Amygdala (tissue), 56 donors: Measurements from ENCODE around the gene KLF2.
"Not testable (repeated sequence)": the region's sequence is repeated elsewhere in the genome, so short reads cannot be mapped to it uniquely, and the experiment has no call there.

Experiments used
- DNase-seq, 56 donors: peaks; one replicate each; lab custom pipeline; 2025; lab: John Stamatoyannopoulos, UW

Gene KLF2

DNA sequence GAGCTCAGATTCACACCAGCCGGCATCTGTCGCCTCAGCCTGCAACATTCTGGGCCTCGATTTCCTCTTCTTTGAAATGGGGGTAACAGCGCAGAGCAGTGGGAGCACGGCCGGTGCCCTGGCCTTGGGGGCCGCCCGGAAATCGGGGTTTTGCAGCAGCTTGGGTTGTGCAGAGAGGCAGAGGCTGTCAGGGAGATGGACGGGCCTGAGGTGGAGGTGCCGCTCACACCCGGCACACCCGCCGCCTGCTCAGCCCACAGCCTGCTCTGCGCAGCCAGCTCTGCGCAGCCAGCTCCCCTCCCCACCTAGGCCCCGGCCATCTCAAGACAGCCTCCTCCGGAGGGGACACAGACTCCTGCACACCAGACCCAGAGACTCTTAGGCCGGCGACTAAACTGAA, 10.6 kb downstream of the KLF2 start:
- no peak for DNase-seq

- no peak for DNase-seq
Measured at GRCh38 chr19:16336571-16336970, 11.9 kb downstream of the KLF2 start.

GRCh38 chr19:16337809-16338469, 13.3 kb downstream of the KLF2 start:
- DNase-seq: no peak

- DNase-seq: peak in 1 of 56 donors; percentile 11
Measured at GRCh38 chr19:16338470-16339360, 14.1 kb downstream of the KLF2 start.

DNA sequence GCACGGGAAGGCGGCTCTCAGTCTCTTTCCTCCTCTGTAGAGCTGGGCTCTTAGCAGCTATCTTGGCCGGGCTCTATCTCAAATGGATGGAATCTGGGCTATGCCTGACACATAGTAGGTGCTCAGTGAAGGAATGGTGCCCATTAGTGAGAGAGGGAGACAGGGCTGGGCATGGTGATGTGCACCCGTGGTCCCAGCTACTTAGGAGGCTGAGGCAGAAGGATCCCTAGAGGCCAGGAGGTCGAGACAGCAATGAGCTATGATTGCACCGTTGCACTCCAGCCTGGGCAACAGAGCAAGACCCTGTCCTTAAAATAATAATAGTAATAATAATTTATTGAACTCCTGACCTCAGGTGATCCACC, 14.7 kb downstream of the KLF2 start:
- DNase-seq: no peak

- no peak for DNase-seq
Measured at GRCh38 chr19:16340092-16340491, 15.5 kb downstream of the KLF2 start.

GRCh38 chr19:16340654-16341053, 16.0 kb downstream of the KLF2 start:
- DNase-seq: no peak

GRCh38 chr19:16342002-16342715, 17.5 kb downstream of the KLF2 start:
- DNase-seq: peak in 28 of 56 donors; percentile 5 to 67 (median 27)

GRCh38 chr19:16343156-16343555, 18.5 kb downstream of the KLF2 start:
- no peak for DNase-seq

DNA sequence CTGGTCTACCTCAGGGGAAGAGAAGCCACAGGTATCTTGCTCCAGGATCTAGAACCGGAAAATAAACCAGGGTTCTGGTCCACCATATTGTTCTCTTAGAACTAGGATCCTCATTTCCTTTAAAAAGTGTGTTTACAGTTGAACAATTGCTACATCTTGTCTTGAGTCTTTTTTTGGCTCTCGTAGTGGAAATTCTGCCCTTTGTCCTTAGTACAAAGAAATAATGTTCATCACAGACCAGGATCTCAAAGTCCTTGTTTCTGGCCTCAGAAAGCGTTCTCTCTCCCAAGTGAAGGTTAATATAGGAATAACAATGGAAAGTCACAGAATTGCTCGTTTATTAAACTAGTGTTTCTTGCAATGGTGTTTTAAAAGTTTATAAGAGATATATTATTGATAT, 20.8 kb downstream of the KLF2 start:
- no peak for DNase-seq

DNA sequence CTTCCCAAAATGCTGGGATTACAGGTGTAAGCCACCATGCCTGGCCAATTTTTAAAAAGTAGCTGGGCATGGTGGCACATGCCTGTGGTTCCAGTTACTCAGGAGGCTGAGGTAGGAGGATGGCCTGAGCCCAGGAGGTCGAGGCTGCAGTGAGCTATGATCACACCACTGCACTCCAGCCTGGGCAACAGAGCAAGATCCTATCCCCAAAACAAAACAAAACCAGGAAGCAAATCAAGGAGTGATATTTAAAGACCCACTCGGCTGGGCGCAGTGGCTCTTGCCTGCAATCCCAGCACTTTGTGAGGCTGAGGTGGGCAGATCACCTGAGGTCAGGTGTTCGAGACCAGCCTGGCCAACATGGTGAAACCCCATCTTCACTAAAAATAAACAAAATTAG, 22.5 kb downstream of the KLF2 start:
- DNase-seq: not testable (repeated sequence)

DNA sequence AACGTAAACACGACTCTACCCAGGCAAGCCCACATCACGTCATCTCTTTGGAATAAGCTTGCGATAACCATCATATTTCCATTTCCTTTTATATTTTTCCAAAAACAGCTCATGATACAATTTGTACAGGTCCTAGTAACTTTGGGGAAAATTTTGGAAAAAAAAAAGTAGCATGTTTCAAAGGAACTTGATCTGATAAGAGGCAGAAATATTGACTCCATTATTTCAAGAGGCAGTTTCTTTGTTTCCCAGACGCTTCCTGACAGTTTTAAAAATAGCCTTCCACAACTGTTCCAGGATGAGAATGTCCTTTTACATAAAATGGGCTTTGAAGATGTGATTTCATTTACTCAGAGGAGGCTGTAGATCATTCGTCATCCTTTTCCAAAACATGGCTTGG, 23.1 kb downstream of the KLF2 start:
- no peak for DNase-seq

GRCh38 chr19:16349551-16350152, 25.0 kb downstream of the KLF2 start:
- DNase-seq: no peak

DNA sequence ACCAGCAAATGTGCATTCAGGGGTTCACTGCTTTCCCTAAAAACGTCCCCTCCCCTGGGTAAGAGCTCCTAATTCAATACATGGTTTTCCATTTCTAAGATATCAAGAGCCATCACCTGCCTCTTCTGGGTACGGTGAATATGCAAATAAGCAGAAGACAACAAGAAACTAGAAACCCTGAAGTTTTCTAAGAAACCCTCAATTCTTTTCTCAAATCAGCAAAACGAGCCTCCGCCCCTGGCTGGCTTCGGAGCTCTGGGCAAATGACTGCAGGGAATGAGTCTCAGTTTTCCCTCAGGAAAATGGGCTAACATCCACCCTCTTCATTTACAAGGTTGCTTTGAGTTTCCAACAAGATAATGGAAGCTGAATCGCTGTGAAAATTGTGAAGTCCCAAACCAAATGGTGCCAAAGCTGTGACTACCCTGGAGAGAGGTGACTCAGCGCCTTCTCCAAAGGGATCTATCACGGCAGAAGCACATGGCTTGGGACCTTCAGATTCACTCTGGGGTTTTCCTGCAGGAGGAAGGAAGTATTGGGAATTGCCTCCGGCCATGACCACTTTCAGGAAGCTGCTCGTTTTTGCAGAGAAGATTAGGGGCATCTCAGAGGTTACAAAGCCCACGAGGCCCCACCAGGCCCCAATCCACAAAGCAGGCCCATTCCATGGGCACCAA, 26.6 kb downstream of the KLF2 start:
- no peak for DNase-seq

DNA sequence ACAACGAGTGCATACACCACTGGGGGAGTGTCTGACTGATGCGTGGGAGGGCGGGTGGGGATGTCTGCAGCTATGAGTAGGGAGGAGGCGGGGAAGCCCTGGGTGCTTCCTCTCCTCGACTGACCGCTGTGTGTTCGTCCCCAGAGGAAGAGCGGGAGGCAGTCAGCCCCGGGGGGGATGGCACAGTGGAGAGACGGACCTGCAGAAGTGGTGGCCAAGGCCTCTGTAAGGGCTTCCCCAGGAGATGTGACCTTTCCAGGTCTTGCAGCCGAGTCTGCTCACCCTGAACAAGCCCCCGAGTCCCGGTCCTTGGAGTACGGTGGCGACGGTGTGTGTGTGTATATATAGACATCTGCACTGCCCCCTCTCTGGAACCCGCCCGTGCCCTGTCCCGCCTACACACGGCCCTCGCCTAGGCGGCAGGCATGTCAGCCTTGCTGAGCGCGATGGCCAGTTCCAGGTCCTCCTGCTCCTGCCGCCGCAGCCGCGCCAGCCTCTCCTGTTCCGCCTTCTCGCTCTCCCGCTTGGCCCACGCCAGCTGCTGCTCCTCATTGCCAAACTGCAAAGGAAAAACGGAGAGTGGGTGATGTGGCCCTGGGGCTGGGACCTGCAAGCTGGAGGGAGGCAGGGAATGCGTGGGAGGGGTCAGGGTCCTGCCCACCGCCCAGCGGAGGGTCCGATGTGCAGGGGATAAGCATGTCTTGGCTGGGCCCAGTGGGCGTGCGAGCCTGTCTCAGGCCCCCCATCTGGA, 30.8 kb downstream of the KLF2 start:
- DNase-seq: peak in 7 of 56 donors; percentile 8 to 74 (median 16)

- DNase-seq: no peak
Measured at GRCh38 chr19:16358456-16358855, 33.8 kb downstream of the KLF2 start.

DNA sequence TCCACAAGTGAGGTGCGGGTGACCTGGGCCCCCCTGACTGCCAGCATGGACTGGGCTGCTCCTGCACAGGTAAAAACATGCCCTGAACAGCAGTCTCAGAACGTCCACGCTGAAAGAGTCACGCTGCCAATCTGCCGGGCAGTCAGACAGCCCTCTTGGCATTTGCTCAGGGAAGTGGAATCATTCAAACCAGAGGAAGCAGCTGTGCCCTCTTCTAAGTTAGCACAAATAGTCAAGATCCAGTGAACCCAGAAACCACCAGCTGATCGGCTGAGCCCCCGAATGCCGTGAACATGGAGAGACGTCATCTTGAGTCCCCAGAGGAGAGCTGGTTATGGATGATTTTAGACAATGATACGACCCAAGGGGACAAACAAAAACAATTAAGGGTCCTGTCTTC, 34.4 kb downstream of the KLF2 start:
- DNase-seq: peak in 5 of 56 donors; percentile 4 to 24 (median 16)

GRCh38 chr19:16359964-16360363, 35.3 kb downstream of the KLF2 start:
- DNase-seq: no peak

- no peak for DNase-seq
Measured at GRCh38 chr19:16360738-16361137, 36.1 kb downstream of the KLF2 start.

GRCh38 chr19:16361254-16361653, 36.6 kb downstream of the KLF2 start:
- no peak for DNase-seq
